Inflammatory macrophage (primary cell): ENCODE results near the gene PTPRC.

Experiments used
- DNase-seq, 2 donors: peaks; one replicate each; pipeline ENCODE4 v3.0.0-alpha.2; 2020 to 2022

The PTPRC gene

GRCh38 chr1:198649232-198649967, 10.6 kb downstream of the PTPRC start:
- DNase-seq = no peak

DNA sequence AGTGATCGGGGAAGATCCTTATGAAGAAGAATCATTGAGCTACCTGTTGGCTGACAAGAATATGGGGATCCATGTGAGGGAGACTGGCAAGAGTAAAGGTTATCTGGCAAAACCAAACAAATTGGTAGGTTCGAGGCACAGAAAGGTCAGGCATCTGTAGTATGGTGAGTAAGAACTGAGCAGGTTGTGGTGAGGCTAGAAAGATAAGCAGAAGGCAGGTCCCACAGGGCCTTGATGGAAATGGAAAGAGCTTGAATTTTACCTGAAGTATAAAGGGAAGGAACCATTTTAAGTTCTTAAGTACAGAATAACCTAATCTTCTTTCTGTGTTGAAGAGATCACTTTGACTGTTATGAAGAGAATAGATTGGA, 11.1 kb downstream of the PTPRC start:
- DNase-seq = no peak

DNA sequence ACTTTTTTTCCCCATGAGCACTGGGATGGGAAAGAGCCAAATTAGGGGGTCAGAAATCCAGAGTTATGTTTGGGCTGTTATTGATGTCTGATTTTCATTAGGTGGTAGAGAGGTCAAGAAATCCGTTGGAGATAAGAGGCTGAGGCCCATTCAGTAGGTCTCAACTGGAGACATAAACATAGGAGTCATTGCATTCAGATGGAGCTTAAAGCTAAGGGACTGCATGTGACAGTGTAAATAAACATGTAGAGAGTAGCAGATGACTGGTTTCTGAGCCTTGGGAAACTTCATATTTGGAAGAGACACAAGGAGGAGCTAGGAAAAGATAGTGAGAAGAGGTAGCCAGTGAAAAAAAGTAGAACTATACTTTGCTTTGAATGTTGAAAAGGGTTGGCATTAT, 11.7 kb downstream of the PTPRC start:
- DNase-seq = no peak

DNA sequence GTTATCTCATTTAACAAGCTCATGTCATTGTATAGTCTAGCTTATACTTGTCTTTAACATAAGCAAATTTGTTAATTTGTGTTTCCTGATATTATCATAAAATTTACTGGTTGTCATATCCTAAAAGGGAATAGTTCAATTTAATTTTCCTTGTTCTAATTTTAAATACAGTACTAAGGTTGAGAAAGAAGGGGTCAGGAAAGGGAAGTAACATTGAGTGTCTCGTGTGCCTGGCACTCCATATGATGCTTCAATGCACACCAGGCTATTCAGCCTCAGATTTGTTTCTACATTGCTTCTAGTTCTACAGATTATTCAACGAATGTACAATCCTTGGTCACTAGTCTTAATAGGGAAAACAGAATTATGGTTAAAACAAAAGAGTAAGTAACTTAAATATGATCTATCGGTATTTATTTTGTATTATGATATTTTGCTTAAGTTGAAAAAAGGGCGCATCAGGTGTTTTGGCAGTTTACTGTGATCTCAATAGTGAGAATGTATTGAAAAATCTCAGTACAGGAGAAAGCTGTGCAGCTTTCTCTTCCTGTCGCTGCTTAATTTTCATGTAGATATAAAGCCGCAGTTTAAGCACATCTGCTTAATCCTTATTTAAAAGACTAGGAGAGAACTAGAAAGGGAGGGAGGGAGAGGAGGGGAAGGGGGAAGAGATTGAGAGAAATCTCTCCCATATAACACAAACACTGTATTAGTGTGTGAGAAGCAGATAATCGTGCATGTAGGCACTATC, 13.0 kb downstream of the PTPRC start:
- DNase-seq = peak; percentile 60 to 77

- no peak for DNase-seq
Measured at GRCh38 chr1:198653808-198654413, 15.1 kb downstream of the PTPRC start.

- DNase-seq = no peak
Measured at GRCh38 chr1:198655459-198656121, 16.8 kb downstream of the PTPRC start.

DNA sequence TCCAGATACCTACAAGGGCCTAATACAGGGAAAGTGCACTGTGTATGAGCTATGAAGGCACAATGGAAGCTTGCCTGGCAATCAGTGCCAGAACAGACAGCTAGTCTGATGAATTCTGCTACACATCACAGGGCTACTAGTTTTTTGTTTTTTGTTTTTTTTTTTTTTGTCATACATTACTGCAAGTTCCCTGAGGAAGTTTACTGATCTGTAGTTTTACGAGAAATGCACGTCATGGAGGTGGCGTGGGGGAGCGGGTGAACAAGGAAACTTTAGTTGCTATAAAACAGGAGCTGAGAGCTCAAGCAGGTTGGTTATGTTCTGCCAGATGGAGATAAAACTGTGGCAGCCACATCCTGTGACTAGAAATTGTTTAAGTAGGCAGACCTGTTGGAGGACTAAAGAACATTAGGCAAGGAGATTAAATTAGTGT, 17.7 kb downstream of the PTPRC start:
- DNase-seq = peak; percentile 65 to 75

- peak; percentile 64 to 88 for DNase-seq
Measured at GRCh38 chr1:198657550-198658064, 18.8 kb downstream of the PTPRC start.

DNA sequence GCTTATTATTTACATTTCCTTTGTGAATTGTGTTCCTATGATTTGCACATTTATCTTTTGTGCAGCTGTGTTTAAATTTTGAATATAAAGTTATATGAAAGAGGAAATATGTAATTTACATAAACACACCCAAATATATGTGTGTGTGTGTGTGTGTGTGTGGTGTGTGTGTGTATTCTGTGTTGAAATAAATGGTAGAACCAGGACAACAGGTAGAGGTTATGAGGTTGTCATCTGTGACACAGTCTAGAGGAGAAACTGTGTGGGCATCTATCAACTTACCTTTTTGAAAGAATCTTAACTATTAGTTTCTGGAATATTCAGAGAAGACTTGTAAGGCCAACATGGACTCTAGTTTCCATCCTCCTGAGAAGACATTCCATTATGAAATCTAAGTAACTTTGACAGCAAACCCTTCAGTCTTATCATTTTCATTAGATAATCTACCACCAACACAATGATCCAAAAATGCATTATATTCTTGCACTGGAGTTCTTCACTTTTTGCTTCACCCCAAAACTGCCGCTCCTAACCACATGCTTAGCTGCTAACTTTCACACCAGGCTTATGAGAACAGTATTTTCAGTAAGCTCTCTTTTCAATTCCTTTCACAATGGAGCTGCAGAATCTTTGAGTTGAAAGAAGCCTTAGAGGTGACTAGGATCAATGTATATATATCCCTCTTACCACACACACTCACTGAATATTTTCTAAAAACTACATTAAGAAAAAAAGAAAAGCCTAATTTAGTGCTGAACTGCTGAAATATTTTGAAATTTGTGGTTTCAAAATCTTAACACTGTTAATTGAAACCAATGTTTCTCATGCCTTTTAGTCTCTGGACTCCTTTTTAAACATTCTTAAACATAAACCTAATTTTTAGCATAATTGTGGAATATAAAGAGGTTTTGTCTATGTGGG, 21.8 kb downstream of the PTPRC start:
- DNase-seq = no peak

- peak in 1 of 2 donors; percentile 35 for DNase-seq
Measured at GRCh38 chr1:198662821-198663220, 24.0 kb downstream of the PTPRC start.

- DNase-seq = peak; percentile 83 to 98
Measured at GRCh38 chr1:198664068-198664788, 25.4 kb downstream of the PTPRC start.

DNA sequence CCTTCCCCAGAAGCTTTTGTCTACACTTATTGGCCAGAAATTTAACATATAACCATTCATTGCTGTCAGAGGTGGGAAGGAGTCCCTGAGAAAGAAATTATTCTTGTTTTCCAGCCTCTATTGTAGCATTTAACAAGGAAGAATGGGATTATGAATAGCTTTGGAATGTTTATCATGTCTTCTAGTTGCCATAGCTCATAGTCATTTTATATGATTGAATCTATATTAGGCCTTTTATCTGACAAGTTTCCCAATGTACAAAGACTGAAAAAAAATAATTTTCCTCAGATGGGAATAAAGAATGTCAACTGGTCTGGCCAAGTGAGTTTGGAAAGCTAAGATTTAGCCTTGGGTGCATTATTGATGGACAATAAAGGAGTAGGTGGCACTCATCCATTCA, 28.3 kb downstream of the PTPRC start:
- DNase-seq = no peak

- DNase-seq = no peak
Measured at GRCh38 chr1:198667807-198668206, 29.0 kb downstream of the PTPRC start.

GRCh38 chr1:198669023-198669698, 30.3 kb downstream of the PTPRC start:
- peak in 1 of 2 donors; percentile 31 for DNase-seq

DNA sequence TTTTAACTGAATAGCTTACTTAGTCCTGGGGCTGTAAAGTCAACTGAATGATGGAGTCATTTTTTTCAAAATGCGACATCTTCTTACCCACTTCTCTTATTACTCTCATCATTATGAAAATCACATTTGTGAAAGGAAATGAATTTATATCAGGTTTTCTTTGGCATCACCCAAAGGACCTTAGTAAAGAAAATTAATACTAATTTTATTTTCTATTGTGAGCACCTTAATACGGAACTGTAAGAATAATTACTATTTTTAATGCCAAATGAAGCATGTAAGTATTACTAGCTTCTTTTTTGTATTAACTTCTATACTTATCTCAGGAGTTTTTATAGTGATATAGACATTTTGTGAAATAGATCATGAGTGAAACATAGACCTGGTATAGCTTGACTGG, 30.9 kb downstream of the PTPRC start:
- no peak for DNase-seq

- peak in 1 of 2 donors; percentile 41 for DNase-seq
Measured at GRCh38 chr1:198671136-198671535, 32.3 kb downstream of the PTPRC start.

- DNase-seq = no peak
Measured at GRCh38 chr1:198672124-198672523, 33.3 kb downstream of the PTPRC start.

- no peak for DNase-seq
Measured at GRCh38 chr1:198674009-198674408, 35.2 kb downstream of the PTPRC start.

GRCh38 chr1:198676253-198676652, 37.4 kb downstream of the PTPRC start:
- no peak for DNase-seq

GRCh38 chr1:198677027-198677426, 38.2 kb downstream of the PTPRC start:
- DNase-seq = no peak
